HEK293 (cell line): Measurements from ENCODE around the gene GBGT1.
A peak's percentile ranks its signal among the peaks of the same experiment; 100 is the strongest.

ENCODE experiments used
- GFI1B ChIP-seq: fragments of 450-650 bp; formaldehyde crosslinking; IDR thresholded peaks from 2 replicates; pipeline ENCODE4 v1.5.1; 2016; ENCODE audit warnings: missing biosample characterization, missing genetic modification characterization
- GLI2 ChIP-seq: fragments of 450-650 bp; formaldehyde crosslinking; IDR thresholded peaks from 2 replicates; pipeline ENCODE4; 2017; ENCODE audit warnings: missing biosample characterization, missing genetic modification characterization, low read depth, borderline replicate concordance
- GLIS2 ChIP-seq: fragments of 450-650 bp; formaldehyde crosslinking; IDR thresholded peaks from 2 replicates; pipeline ENCODE4 v1.5.1; 2016; ENCODE audit warnings: missing biosample characterization, missing genetic modification characterization
- MYNN ChIP-seq: fragments of 450-650 bp; formaldehyde crosslinking; IDR thresholded peaks from 2 replicates; pipeline ENCODE4 v1.5.1; 2016; ENCODE audit warnings: missing biosample characterization, missing genetic modification characterization, borderline replicate concordance
- MZF1 ChIP-seq: fragments of 450-650 bp; formaldehyde crosslinking; IDR thresholded peaks from 2 replicates; pipeline ENCODE4 v1.5.1; 2017; ENCODE audit warnings: missing biosample characterization, missing genetic modification characterization, borderline replicate concordance
- SALL2 ChIP-seq: fragments of 450-650 bp; formaldehyde crosslinking; IDR thresholded peaks from 2 replicates; pipeline ENCODE4 v1.5.0; 2017; ENCODE audit warnings: missing biosample characterization, mild to moderate bottlenecking, missing genetic modification characterization, borderline replicate concordance
- SP2 ChIP-seq: fragments of 450-650 bp; formaldehyde crosslinking; IDR thresholded peaks from 2 replicates; pipeline ENCODE4 v1.5.1; 2016; ENCODE audit warnings: missing biosample characterization, missing genetic modification characterization
- WT1 ChIP-seq: fragments of 450-650 bp; formaldehyde crosslinking; IDR thresholded peaks from 2 replicates; pipeline ENCODE4 v1.5.1; 2016; ENCODE audit warnings: missing biosample characterization, missing genetic modification characterization
- ZFHX2 ChIP-seq: fragments of 450-650 bp; formaldehyde crosslinking; conservative IDR thresholded peaks from 2 replicates; pipeline ENCODE4 v1.5.1; 2016; ENCODE audit warnings: missing biosample characterization, missing genetic modification characterization
- ZNF112 ChIP-seq: fragments of 450-650 bp; formaldehyde crosslinking; IDR thresholded peaks from 2 replicates; pipeline ENCODE4 v1.5.0; 2017; ENCODE audit warnings: missing biosample characterization, missing genetic modification characterization
- ZNF157 ChIP-seq: fragments of 450-650 bp; formaldehyde crosslinking; IDR thresholded peaks from 2 replicates; pipeline ENCODE4 v1.5.1; 2016; ENCODE audit warnings: missing biosample characterization, missing genetic modification characterization
- ZNF19 ChIP-seq: fragments of 450-650 bp; formaldehyde crosslinking; IDR thresholded peaks from 2 replicates; pipeline ENCODE4; 2016; ENCODE audit warnings: missing biosample characterization, missing genetic modification characterization, low read depth
- ZNF202 ChIP-seq: fragments of 450-650 bp; formaldehyde crosslinking; IDR thresholded peaks from 2 replicates; pipeline ENCODE4 v1.5.1; 2016; ENCODE audit warnings: missing biosample characterization, missing genetic modification characterization, borderline replicate concordance
- ZNF221 ChIP-seq: fragments of 450-650 bp; formaldehyde crosslinking; IDR thresholded peaks from 2 replicates; pipeline ENCODE4 v1.5.1; 2017; ENCODE audit warnings: missing biosample characterization, missing genetic modification characterization, borderline replicate concordance
- ZNF341 ChIP-seq: fragments of 450-650 bp; formaldehyde crosslinking; IDR thresholded peaks from 2 replicates; pipeline ENCODE4; 2016; ENCODE audit warnings: low read depth, missing biosample characterization, missing genetic modification characterization
- ZNF433 ChIP-seq: fragments of 450-650 bp; formaldehyde crosslinking; IDR thresholded peaks from 2 replicates; pipeline ENCODE4 v1.5.1; 2016; ENCODE audit warnings: missing biosample characterization, missing genetic modification characterization, low read depth
- ZNF48 ChIP-seq: fragments of 450-650 bp; formaldehyde crosslinking; IDR thresholded peaks from 2 replicates; pipeline ENCODE4 v1.5.1; 2016; ENCODE audit warnings: missing biosample characterization, missing genetic modification characterization
- ZNF501 ChIP-seq: fragments of 450-650 bp; formaldehyde crosslinking; IDR thresholded peaks from 2 replicates; pipeline ENCODE4 v1.5.1; 2016; ENCODE audit warnings: missing biosample characterization, missing genetic modification characterization
- ZNF521 ChIP-seq: fragments of 450-650 bp; formaldehyde crosslinking; IDR thresholded peaks from 2 replicates; pipeline ENCODE4 v1.5.1; 2017; ENCODE audit warnings: missing biosample characterization, mild to moderate bottlenecking, missing genetic modification characterization
- ZNF560 ChIP-seq: fragments of 450-650 bp; formaldehyde crosslinking; IDR thresholded peaks from 2 replicates; pipeline ENCODE4 v1.5.1; 2017; ENCODE audit warnings: missing biosample characterization, missing genetic modification characterization, borderline replicate concordance
- ZNF654 ChIP-seq: fragments of 450-650 bp; formaldehyde crosslinking; IDR thresholded peaks from 2 replicates; pipeline ENCODE4 v1.5.1; 2016; ENCODE audit warnings: low read depth, missing biosample characterization, missing genetic modification characterization
- ZNF701 ChIP-seq: fragments of 450-650 bp; formaldehyde crosslinking; IDR thresholded peaks from 2 replicates; pipeline ENCODE4 v1.5.1; 2016; ENCODE audit warnings: missing biosample characterization, missing genetic modification characterization
- ZNF707 ChIP-seq: fragments of 450-650 bp; formaldehyde crosslinking; IDR thresholded peaks from 2 replicates; pipeline ENCODE4 v1.5.1; 2016; ENCODE audit warnings: missing biosample characterization, missing genetic modification characterization
- ZNF768 ChIP-seq: fragments of 450-650 bp; formaldehyde crosslinking; IDR thresholded peaks from 2 replicates; pipeline ENCODE4 v1.5.1; 2018; ENCODE audit warnings: missing biosample characterization, mild to moderate bottlenecking, missing genetic modification characterization
- ZXDB ChIP-seq: fragments of 450-650 bp; formaldehyde crosslinking; IDR thresholded peaks from 2 replicates; pipeline ENCODE4 v1.5.1; 2016; ENCODE audit warnings: missing biosample characterization, missing genetic modification characterization
- TF ChIP-seq, protein P1 (sequence below): fragments of 450-650 bp; formaldehyde crosslinking; IDR thresholded peaks from 2 replicates; pipeline ENCODE4 v1.5.1; 2017; ENCODE audit warnings: missing biosample characterization, missing genetic modification characterization
- TF ChIP-seq, protein P2 (sequence below): fragments of 450-650 bp; formaldehyde crosslinking; IDR thresholded peaks from 2 replicates; pipeline ENCODE4 v1.5.1; 2016; ENCODE audit warnings: missing biosample characterization, missing genetic modification characterization, borderline replicate concordance
- TF ChIP-seq, protein P3 (sequence below): fragments of 450-650 bp; formaldehyde crosslinking; IDR thresholded peaks from 2 replicates; pipeline ENCODE4 v1.5.1; 2016; ENCODE audit warnings: missing biosample characterization, missing genetic modification characterization
- TF ChIP-seq, protein P4 (sequence below): fragments of 450-650 bp; formaldehyde crosslinking; IDR thresholded peaks from 2 replicates; pipeline ENCODE4 v1.5.1; 2016; ENCODE audit warnings: missing biosample characterization, missing genetic modification characterization
- TF ChIP-seq, protein P5 (sequence below): fragments of 450-650 bp; formaldehyde crosslinking; IDR thresholded peaks from 2 replicates; pipeline ENCODE4 v1.5.1; 2016; ENCODE audit warnings: missing biosample characterization, missing genetic modification characterization
- TF ChIP-seq, protein P6 (sequence below): fragments of 450-650 bp; formaldehyde crosslinking; IDR thresholded peaks from 2 replicates; pipeline ENCODE4 v1.5.1; 2016; ENCODE audit warnings: missing biosample characterization, missing genetic modification characterization

GBGT1 gene

DNA sequence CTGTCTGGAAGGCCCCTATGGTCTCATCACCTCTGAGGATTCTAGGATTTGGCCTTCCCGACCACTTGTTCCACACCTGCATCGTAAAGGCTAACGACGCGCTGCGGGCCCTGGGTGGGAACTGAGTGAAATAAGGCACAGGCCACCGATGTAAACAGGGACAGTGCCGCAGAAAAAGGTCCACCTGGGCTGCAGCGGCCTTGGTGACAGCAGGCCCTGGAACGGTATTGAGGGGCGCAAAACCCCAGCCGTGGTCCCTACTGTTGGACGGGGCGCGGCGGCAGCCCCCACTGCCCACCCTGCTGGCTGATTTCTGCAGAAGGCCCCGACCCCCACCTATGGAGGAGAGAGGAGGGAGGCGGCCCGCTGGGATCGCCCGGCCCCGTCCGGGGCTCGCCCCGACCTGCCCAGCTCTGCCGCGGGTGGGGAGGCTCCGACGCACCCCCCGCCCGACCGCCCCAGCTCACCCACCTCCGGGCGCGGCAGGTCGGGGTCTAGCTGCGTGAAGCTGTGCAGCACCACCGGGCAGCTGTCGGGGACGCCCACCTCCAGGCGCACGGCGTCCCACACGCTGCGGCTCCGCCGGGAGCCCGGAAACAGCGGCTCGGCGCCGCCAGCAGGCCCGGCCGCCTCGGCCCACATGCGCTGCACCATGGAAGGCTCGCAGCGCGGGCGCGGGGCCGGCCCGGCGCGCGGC is 43.1 kb downstream of the GBGT1 start (continued):
- TF ChIP-seq, protein P1, sequence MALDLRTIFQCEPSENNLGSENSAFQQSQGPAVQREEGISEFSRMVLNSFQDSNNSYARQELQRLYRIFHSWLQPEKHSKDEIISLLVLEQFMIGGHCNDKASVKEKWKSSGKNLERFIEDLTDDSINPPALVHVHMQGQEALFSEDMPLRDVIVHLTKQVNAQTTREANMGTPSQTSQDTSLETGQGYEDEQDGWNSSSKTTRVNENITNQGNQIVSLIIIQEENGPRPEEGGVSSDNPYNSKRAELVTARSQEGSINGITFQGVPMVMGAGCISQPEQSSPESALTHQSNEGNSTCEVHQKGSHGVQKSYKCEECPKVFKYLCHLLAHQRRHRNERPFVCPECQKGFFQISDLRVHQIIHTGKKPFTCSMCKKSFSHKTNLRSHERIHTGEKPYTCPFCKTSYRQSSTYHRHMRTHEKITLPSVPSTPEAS, result no peak
- TF ChIP-seq ZNF202 (tag by site-specific recombination) (no peak), ZNF501 (tag by site-specific recombination) (no peak), ZXDB (no peak), SALL2 (tag by site-specific recombination) (no peak), GLIS2 (tag by site-specific recombination) (peak; percentile 27; the same call in 1 of the 2 replicates), ZNF19 (tag by site-specific recombination) (no peak), ZNF112 (tag by site-specific recombination) (no peak), ZFHX2 (tag by site-specific recombination) (peak; percentile 95), ZNF341 (peak; percentile 43), WT1 (no peak), ZNF701 (no peak), ZNF48 (tag by site-specific recombination) (no peak), GLI2 (tag by site-specific recombination) (no peak), ZNF157 (tag by site-specific recombination) (no peak), ZNF560 (tag by site-specific recombination) (no peak), ZNF433 (tag by site-specific recombination) (no peak), ZNF521 (tag by site-specific recombination) (no peak), MZF1 (tag by site-specific recombination) (no peak), ZNF768 (tag by site-specific recombination) (no peak), ZNF221 (tag by site-specific recombination) (no peak), ZNF654 (tag by site-specific recombination) (no peak), GFI1B (tag by site-specific recombination) (no peak), SP2 (tag by site-specific recombination) (no peak), ZNF707 (tag by site-specific recombination) (no peak), MYNN (tag by site-specific recombination) (no peak)
- TF ChIP-seq, protein P2, sequence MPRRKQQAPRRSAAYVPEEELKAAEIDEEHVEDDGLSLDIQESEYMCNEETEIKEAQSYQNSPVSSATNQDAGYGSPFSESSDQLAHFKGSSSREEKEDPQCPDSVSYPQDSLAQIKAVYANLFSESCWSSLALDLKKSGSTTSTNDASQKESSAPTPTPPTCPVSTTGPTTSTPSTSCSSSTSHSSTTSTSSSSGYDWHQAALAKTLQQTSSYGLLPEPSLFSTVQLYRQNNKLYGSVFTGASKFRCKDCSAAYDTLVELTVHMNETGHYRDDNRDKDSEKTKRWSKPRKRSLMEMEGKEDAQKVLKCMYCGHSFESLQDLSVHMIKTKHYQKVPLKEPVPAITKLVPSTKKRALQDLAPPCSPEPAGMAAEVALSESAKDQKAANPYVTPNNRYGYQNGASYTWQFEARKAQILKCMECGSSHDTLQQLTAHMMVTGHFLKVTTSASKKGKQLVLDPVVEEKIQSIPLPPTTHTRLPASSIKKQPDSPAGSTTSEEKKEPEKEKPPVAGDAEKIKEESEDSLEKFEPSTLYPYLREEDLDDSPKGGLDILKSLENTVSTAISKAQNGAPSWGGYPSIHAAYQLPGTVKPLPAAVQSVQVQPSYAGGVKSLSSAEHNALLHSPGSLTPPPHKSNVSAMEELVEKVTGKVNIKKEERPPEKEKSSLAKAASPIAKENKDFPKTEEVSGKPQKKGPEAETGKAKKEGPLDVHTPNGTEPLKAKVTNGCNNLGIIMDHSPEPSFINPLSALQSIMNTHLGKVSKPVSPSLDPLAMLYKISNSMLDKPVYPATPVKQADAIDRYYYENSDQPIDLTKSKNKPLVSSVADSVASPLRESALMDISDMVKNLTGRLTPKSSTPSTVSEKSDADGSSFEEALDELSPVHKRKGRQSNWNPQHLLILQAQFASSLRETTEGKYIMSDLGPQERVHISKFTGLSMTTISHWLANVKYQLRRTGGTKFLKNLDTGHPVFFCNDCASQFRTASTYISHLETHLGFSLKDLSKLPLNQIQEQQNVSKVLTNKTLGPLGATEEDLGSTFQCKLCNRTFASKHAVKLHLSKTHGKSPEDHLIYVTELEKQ (tag by site-specific recombination), result no peak
- TF ChIP-seq, protein P3, sequence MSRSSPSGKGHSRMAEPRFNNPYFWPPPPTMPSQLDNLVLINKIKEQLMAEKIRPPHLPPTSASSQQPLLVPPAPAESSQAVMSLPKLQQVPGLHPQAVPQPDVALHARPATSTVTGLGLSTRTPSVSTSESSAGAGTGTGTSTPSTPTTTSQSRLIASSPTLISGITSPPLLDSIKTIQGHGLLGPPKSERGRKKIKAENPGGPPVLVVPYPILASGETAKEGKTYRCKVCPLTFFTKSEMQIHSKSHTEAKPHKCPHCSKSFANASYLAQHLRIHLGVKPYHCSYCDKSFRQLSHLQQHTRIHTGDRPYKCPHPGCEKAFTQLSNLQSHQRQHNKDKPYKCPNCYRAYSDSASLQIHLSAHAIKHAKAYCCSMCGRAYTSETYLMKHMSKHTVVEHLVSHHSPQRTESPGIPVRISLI (tag by site-specific recombination), result no peak
- TF ChIP-seq, protein P4, sequence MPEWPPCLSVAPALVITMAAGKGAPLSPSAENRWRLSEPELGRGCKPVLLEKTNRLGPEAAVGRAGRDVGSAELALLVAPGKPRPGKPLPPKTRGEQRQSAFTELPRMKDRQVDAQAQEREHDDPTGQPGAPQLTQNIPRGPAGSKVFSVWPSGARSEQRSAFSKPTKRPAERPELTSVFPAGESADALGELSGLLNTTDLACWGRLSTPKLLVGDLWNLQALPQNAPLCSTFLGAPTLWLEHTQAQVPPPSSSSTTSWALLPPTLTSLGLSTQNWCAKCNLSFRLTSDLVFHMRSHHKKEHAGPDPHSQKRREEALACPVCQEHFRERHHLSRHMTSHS, result no peak
- TF ChIP-seq, protein P5, sequence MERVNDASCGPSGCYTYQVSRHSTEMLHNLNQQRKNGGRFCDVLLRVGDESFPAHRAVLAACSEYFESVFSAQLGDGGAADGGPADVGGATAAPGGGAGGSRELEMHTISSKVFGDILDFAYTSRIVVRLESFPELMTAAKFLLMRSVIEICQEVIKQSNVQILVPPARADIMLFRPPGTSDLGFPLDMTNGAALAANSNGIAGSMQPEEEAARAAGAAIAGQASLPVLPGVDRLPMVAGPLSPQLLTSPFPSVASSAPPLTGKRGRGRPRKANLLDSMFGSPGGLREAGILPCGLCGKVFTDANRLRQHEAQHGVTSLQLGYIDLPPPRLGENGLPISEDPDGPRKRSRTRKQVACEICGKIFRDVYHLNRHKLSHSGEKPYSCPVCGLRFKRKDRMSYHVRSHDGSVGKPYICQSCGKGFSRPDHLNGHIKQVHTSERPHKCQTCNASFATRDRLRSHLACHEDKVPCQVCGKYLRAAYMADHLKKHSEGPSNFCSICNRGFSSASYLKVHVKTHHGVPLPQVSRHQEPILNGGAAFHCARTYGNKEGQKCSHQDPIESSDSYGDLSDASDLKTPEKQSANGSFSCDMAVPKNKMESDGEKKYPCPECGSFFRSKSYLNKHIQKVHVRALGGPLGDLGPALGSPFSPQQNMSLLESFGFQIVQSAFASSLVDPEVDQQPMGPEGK (tag by site-specific recombination), result peak; percentile 25
- TF ChIP-seq, protein P6, sequence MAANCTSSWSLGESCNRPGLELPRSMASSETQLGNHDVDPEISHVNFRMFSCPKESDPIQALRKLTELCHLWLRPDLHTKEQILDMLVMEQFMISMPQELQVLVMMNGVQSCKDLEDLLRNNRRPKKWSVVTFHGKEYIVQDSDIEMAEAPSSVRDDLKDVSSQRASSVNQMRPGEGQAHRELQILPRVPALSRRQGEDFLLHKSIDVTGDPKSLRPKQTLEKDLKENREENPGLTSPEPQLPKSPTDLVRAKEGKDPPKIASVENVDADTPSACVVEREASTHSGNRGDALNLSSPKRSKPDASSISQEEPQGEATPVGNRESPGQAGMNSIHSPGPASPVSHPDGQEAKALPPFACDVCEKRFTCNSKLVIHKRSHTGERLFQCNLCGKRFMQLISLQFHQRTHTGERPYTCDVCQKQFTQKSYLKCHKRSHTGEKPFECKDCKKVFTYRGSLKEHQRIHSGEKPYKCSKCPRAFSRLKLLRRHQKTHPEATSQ, result no peak
